Adrenal gland (tissue), 12 donors: Measurements from ENCODE around the gene STX18. TPM values are rescaled to one million over a fixed set of nuclear protein-coding genes. Genes with fewer than 3 reads are reported as not detected.
A peak's percentile ranks its signal among the peaks of the same experiment; 100 is the strongest.

ENCODE experiments used
- DNase-seq, 7 donors: peaks; one replicate each; pipeline ENCODE4 v3.0.0-alpha.2; 2019 to 2020
- H3K27ac ChIP-seq, 5 donors: fragments of 200-600 bp; sonication (generic) in 4 of 5; 1 replicate in 3 of 5; 2 replicates in 2 of 5; pipeline versions ENCODE4 v1.5.1 to v1.8.0; 2016 to 2020; ENCODE audit warnings: mild to moderate bottlenecking in 1 of 5
- H3K27me3 ChIP-seq: fragments of 200-600 bp; 2 replicates; pipeline ENCODE4 v1.8.0; 2021
- H3K36me3 ChIP-seq, 2 donors: fragments of 200-600 bp; replicated peaks in 1 of 2; 1 replicate in 1 of 2; 2 replicates in 1 of 2; pipeline versions ENCODE4 v1.5.1 to v1.8.0; 2018 to 2022
- H3K4me1 ChIP-seq, 2 donors: fragments of 200-600 bp; replicated peaks in 1 of 2; 1 replicate in 1 of 2; 2 replicates in 1 of 2; pipeline versions ENCODE4 v1.5.1 to v1.8.0; 2018 to 2021
- H3K4me3 ChIP-seq, 4 donors: fragments of 200-600 bp; sonication (generic) in 3 of 4; one replicate each; pipeline ENCODE4 v1.5.1; 2016 to 2018
- H3K9me3 ChIP-seq, 3 donors: fragments of 200-600 bp; sonication (generic) in 1 of 3; replicated peaks in 1 of 3; 1 replicate in 2 of 3; 2 replicates in 1 of 3; pipeline versions ENCODE4 v1.5.1 to v1.8.0; 2016 to 2021
- CTCF ChIP-seq, 6 experiments: fragments of 450-650 bp in 4 of 6; fragments of 200-600 bp in 2 of 6; sonication (generic) in 1 of 6; IDR thresholded peaks; 1 replicate in 5 of 6; 2 replicates in 1 of 6; pipeline versions ENCODE4 v1.5.1 to v1.8.0; 2016 to 2021; ENCODE audit warnings: antibody characterized with exemption in 6 of 6, mild to moderate bottlenecking in 2 of 6, moderate library complexity in 1 of 6
- POLR2A ChIP-seq, 2 donors: fragments of 450-650 bp; IDR thresholded peaks; one replicate each; pipeline ENCODE4 v1.6.1; 2017; ENCODE audit warnings: antibody characterized with exemption in 2 of 2, mild to moderate bottlenecking in 2 of 2, moderate library complexity in 1 of 2
- WGBS, 4 donors: extraction: QIAGEN DNeasy Blood & Tissue Kit in 2 of 4; methylation state at CpG; one replicate each; pipeline versions ENCODE4 v1.1.5 to v1.1.7; 2013 to 2017; 5-methylcytosine and 5-hydroxymethylcytosine counted together
- intact Hi-C, 2 donors: fragments of 100-400 bp; cut with DNase I; formaldehyde crosslinking; loops; one replicate each; pipeline versions ENCODE4 v1.14.1 to v1.15.0; 2022 to 2023
- polyA plus RNA-seq, 3 donors: library from polyadenylated mRNA; stranded (reverse); fragments of 200-250 nt in 2 of 3; fragments of 350-450 nt in 1 of 3; fragmentation: Illumina TruSeq in 1 of 3; extraction: RNeasy Lipid Tissue Mini Kit (QIAGEN cat#74804) in 1 of 3; gene quantifications; one replicate each; pipeline ENCODE4 v1.2.3, GENCODE V29; 2013 to 2014
- total RNA-seq, 9 donors: library from RNA; depleted of rRNA in 4 of 9; stranded (reverse); fragments of >200 nt in 4 of 9; fragments of 120-200 nt in 1 of 9; fragmentation: NEBNext Ultra II Directional in 1 of 9; extraction: Animal tissue kit (Norgen Biotek cat#: 25700) in 1 of 9; gene quantifications; one replicate each; pipeline versions ENCODE4 v1.1.0 to v1.2.4, GENCODE V29; 2013 to 2023
- donor health status: healthy with polysubstance abuse.
- donor health status: Bipolar disorder and iron deficiency.
- donor health status: DM: yes; HTN: yes; CAD: no.
- donor health status: DM: no; HTN: no; CAD: no.
- donor health status: DM: no; HTN: no; CAD: no.
- donor health status: DM: yes; HTN: yes; CAD: no.

Gene STX18
- total and polyA plus RNA-seq, 12 donors, result 28.6 to 88.5 (median 38.1) TPM

- intact Hi-C loops, result no loop called here
- H3K27ac ChIP-seq, result no peak overlapping the region
- H3K27me3 ChIP-seq, result no peaks in the 10 kb centered on the region
- H3K4me3 ChIP-seq, result no peak overlapping the region
- DNase-seq, result peak in 1 of 7 donors; percentile 39
- TF ChIP-seq CTCF (IDR thresholded peaks at IDR 0.05), result no peak
- TF ChIP-seq POLR2A (IDR thresholded peaks at IDR 0.05), result no peak
- WGBS, 4 donors, result 90 to 97% (median 96%) methylated on average over 6 to 7 of the region's 7 CpGs
- peaks cover 12 to 17% of the 10 kb centered on the region in 2 donors for H3K4me1 ChIP-seq
- peaks cover 0 to 21% of the 10 kb centered on the region in 2 donors for H3K36me3 ChIP-seq
- no peaks in the 10 kb centered on the region for H3K9me3 ChIP-seq
These were observed 116.2 kb downstream of the STX18 start for GRCh38 chr4:4425696-4426095.

- peaks cover 12 to 17% of the 10 kb centered on the region in 2 donors for H3K4me1 ChIP-seq
- DNase-seq, result no peak
- H3K4me3 ChIP-seq, result no peak overlapping the region
- H3K36me3 ChIP-seq, result peaks cover 0 to 26% of the 10 kb centered on the region in 2 donors
- no peaks in the 10 kb centered on the region for H3K27me3 ChIP-seq
- H3K27ac ChIP-seq, result no peak overlapping the region
- WGBS, 4 donors, result 90 to 93% (median 93%) methylated on average over 13 of the region's 13 CpGs
- no peaks in the 10 kb centered on the region for H3K9me3 ChIP-seq
- TF ChIP-seq POLR2A (IDR thresholded peaks at IDR 0.05) (no peak), CTCF (IDR thresholded peaks at IDR 0.05) (no peak)
- intact Hi-C loops, result no loop called here
These were observed 116.6 kb downstream of the STX18 start for GRCh38 chr4:4425119-4425690.

- Histone ChIP-seq H3K4me3 (no peak overlapping the region), H3K4me1 (peaks cover 12 to 17% of the 10 kb centered on the region in 2 donors), H3K9me3 (no peaks in the 10 kb centered on the region), H3K27me3 (no peaks in the 10 kb centered on the region), H3K27ac (no peak overlapping the region), H3K36me3 (peaks cover 0 to 32% of the 10 kb centered on the region in 2 donors)
- TF ChIP-seq CTCF (IDR thresholded peaks at IDR 0.05), result no peak
- no peak for TF ChIP-seq POLR2A (IDR thresholded peaks at IDR 0.05)
- DNase-seq, result peak in 1 of 7 donors; percentile 45
- WGBS, 4 donors, result 83 to 98% (median 93%) methylated on average over 2 to 8 of the region's 8 CpGs
- intact Hi-C loops, result no loop called here
These were observed 117.2 kb downstream of the STX18 start for GRCh38 chr4:4424499-4425115.

- no peak overlapping the region for H3K27ac ChIP-seq
- H3K36me3 ChIP-seq, result peaks cover 0 to 39% of the 10 kb centered on the region in 2 donors
- intact Hi-C loops, result no loop called here
- DNase-seq, result peak in 1 of 7 donors; percentile 44
- peaks cover 12 to 17% of the 10 kb centered on the region in 2 donors for H3K4me1 ChIP-seq
- WGBS, 4 donors, result 77 to 89% (median 83%) methylated on average over 8 to 9 of the region's 9 CpGs
- TF ChIP-seq CTCF (IDR thresholded peaks at IDR 0.05), result no peak
- no peak for TF ChIP-seq POLR2A (IDR thresholded peaks at IDR 0.05)
- H3K27me3 ChIP-seq, result no peaks in the 10 kb centered on the region
- H3K9me3 ChIP-seq, result no peaks in the 10 kb centered on the region
- H3K4me3 ChIP-seq, result no peak overlapping the region
These were observed 117.9 kb downstream of the STX18 start for GRCh38 chr4:4423706-4424498.
